ENCODE data around the gene SP3. TPM values are rescaled to one million over a fixed set of nuclear protein-coding genes. Genes with fewer than 3 reads are reported as not detected.

Gene SP3
- total and polyA plus RNA-seq, 2 experiments from 2014 or later: 24.1 to 110 TPM

- TF ChIP-seq ZNF462 (CRISPR knock-in tag; IDR thresholded peaks at IDR 0.05): no peak
- TF ChIP-seq POLR2AphosphoS5 (IDR thresholded peaks at IDR 0.05; ENCODE audit: low read depth): no peak
- no peak for TF ChIP-seq EZH2phosphoT487 (IDR thresholded peaks at IDR 0.05; ENCODE audit: unreplicated experiment)
- no peak for TF ChIP-seq JUNB (IDR thresholded peaks at IDR 0.05; ENCODE audit: unreplicated experiment)
- no peak for TF ChIP-seq CTCF (conservative IDR thresholded peaks at IDR 0.05; ENCODE audit: low read depth in 2 of 2)
- no peak for TF ChIP-seq ZNF331 (CRISPR knock-in tag; IDR thresholded peaks at IDR 0.05; ENCODE audit: low read depth)
- TF ChIP-seq ZNF114 (CRISPR knock-in tag; IDR thresholded peaks at IDR 0.05): no peak
Measured at GRCh38 chr2:173896755-173897154, 68.4 kb downstream of the SP3 start (continued).

- no peak for DNase-seq (ENCODE audit: low spot score)
- no peaks in the 10 kb centered on the region for H3K36me3 ChIP-seq (ENCODE audit: insufficient read depth)
- Mint-ChIP-seq H3K4me1 (no peaks in the 10 kb centered on the region), H3K27me3 (ENCODE audit: insufficient read depth, low read depth, poor library complexity) (peaks cover 3% of the 10 kb centered on the region), H3K9me3 (peaks cover 40% of the 10 kb centered on the region), H3K27ac (no peak overlapping the region), H3K4me3 (no peak overlapping the region), H3K36me3 (ENCODE audit: low read depth) (peaks cover 21% of the 10 kb centered on the region)
- no peak overlapping the region for H3K4me2 ChIP-seq
- H3K4me1 ChIP-seq (ENCODE audit: insufficient read depth): no peaks in the 10 kb centered on the region
- ATAC-seq: no peak
- no peak overlapping the region for H2AFZ ChIP-seq
- no peaks in the 10 kb centered on the region for H3F3A ChIP-seq (replicated peaks; ENCODE audit: low read depth)
- no peaks in the 10 kb centered on the region for H3K27me3 ChIP-seq (ENCODE audit: insufficient read depth)
- H3K9me2 ChIP-seq (ENCODE audit: insufficient read depth): peaks cover 9% of the 10 kb centered on the region
- H4K20me1 ChIP-seq (replicated peaks; ENCODE audit: insufficient read depth): no peaks in the 10 kb centered on the region
- H3K79me2 ChIP-seq (replicated peaks; ENCODE audit: insufficient read depth): no peaks in the 10 kb centered on the region
- H3K4me3 ChIP-seq: no peak overlapping the region
- H3K27ac ChIP-seq (ENCODE audit: low read depth): no peak overlapping the region
- TF ChIP-seq JUNB (IDR thresholded peaks at IDR 0.05; ENCODE audit: unreplicated experiment) (no peak), EZH2phosphoT487 (IDR thresholded peaks at IDR 0.05; ENCODE audit: unreplicated experiment) (no peak), EZH2 (IDR thresholded peaks at IDR 0.05; ENCODE audit: low read depth, unreplicated experiment) (no peak), ZNF331 (CRISPR knock-in tag; IDR thresholded peaks at IDR 0.05; ENCODE audit: low read depth) (no peak), ZNF462 (CRISPR knock-in tag; IDR thresholded peaks at IDR 0.05) (no peak)
Measured at GRCh38 chr2:173892341-173892740, 72.8 kb downstream of the SP3 start.

Measured in GM23338 (cell line).